ENCODE data around the gene TMEM30A.
A peak's percentile ranks its signal among the peaks of the same experiment; 100 is the strongest.

The TMEM30A gene

GRCh38 chr6:75263401-75263750, 21.2 kb downstream of the TMEM30A start:
- H3K36me3 ChIP-seq (ENCODE audit: insufficient read depth, low read length) = peaks cover 16% of the 10 kb centered on the region
- no peak overlapping the region for H3K4me3 ChIP-seq
- H3K9ac ChIP-seq (ENCODE audit: insufficient read length) = no peak overlapping the region
- TF ChIP-seq EZH2 (IDR thresholded peaks at IDR 0.05) (no peak), FOXP2 (optimal IDR thresholded peaks at IDR 0.05; ENCODE audit: control extremely low read depth, extremely low read length, insufficient read depth) (no peak), POLR2AphosphoS5 (IDR thresholded peaks at IDR 0.05; ENCODE audit: borderline replicate concordance, low read depth, low read length) (no peak)
- no peaks in the 10 kb centered on the region for H3K9me3 ChIP-seq (ENCODE audit: low read depth, low read length)
- no peak overlapping the region for H3K27ac ChIP-seq
- no peak for DNase-seq (ENCODE audit: low read depth, low spot score)

GRCh38 chr6:75262716-75263400, 21.7 kb downstream of the TMEM30A start:
- Histone ChIP-seq H3K36me3 (ENCODE audit: insufficient read depth, low read length) (peaks cover 16% of the 10 kb centered on the region), H3K4me3 (no peak overlapping the region), H3K9ac (ENCODE audit: insufficient read length) (no peak overlapping the region), H3K27ac (no peak overlapping the region), H3K9me3 (ENCODE audit: low read depth, low read length) (no peaks in the 10 kb centered on the region)
- DNase-seq (ENCODE audit: low read depth, low spot score) = no peak
- no peak for TF ChIP-seq FOXP2 (optimal IDR thresholded peaks at IDR 0.05; ENCODE audit: control extremely low read depth, extremely low read length, insufficient read depth)
- TF ChIP-seq EZH2 (IDR thresholded peaks at IDR 0.05) = no peak
- TF ChIP-seq POLR2AphosphoS5 (IDR thresholded peaks at IDR 0.05; ENCODE audit: borderline replicate concordance, low read depth, low read length) = no peak

- Histone ChIP-seq H3K9ac (ENCODE audit: insufficient read length) (no peak overlapping the region), H3K27ac (no peak overlapping the region), H3K36me3 (ENCODE audit: insufficient read depth, low read length) (peaks cover 16% of the 10 kb centered on the region), H3K4me3 (no peak overlapping the region), H3K9me3 (ENCODE audit: low read depth, low read length) (no peaks in the 10 kb centered on the region)
- no peak for DNase-seq (ENCODE audit: low read depth, low spot score)
- no peak for TF ChIP-seq EZH2 (IDR thresholded peaks at IDR 0.05)
- no peak for TF ChIP-seq FOXP2 (optimal IDR thresholded peaks at IDR 0.05; ENCODE audit: control extremely low read depth, extremely low read length, insufficient read depth)
- TF ChIP-seq POLR2AphosphoS5 (IDR thresholded peaks at IDR 0.05; ENCODE audit: borderline replicate concordance, low read depth, low read length) = no peak
Measured at GRCh38 chr6:75261299-75261698, 23.3 kb downstream of the TMEM30A start.

- peaks cover 29% of the 10 kb centered on the region for H3K36me3 ChIP-seq (ENCODE audit: insufficient read depth, low read length)
- no peak for TF ChIP-seq EZH2 (IDR thresholded peaks at IDR 0.05)
- TF ChIP-seq POLR2AphosphoS5 (IDR thresholded peaks at IDR 0.05; ENCODE audit: borderline replicate concordance, low read depth, low read length) = no peak
- no peak for TF ChIP-seq FOXP2 (optimal IDR thresholded peaks at IDR 0.05; ENCODE audit: control extremely low read depth, extremely low read length, insufficient read depth)
- no peak for DNase-seq (ENCODE audit: low read depth, low spot score)
- H3K4me3 ChIP-seq = no peak overlapping the region
- H3K9me3 ChIP-seq (ENCODE audit: low read depth, low read length) = no peaks in the 10 kb centered on the region
- H3K27ac ChIP-seq = no peak overlapping the region
- H3K9ac ChIP-seq (ENCODE audit: insufficient read length) = no peak overlapping the region
Measured at GRCh38 chr6:75257343-75258087, 27.1 kb downstream of the TMEM30A start.

- no peak overlapping the region for H3K4me3 ChIP-seq
- peaks cover 9% of the 10 kb centered on the region; the same call in 1 of the 2 replicates for H3K36me3 ChIP-seq (ENCODE audit: insufficient read depth, low read length)
- H3K9me3 ChIP-seq (ENCODE audit: low read depth, low read length) = no peaks in the 10 kb centered on the region
- TF ChIP-seq POLR2AphosphoS5 (IDR thresholded peaks at IDR 0.05; ENCODE audit: borderline replicate concordance, low read depth, low read length) (no peak), EZH2 (IDR thresholded peaks at IDR 0.05) (no peak), FOXP2 (optimal IDR thresholded peaks at IDR 0.05; ENCODE audit: control extremely low read depth, extremely low read length, insufficient read depth) (no peak)
- DNase-seq (ENCODE audit: low read depth, low spot score) = no peak
- H3K27ac ChIP-seq = no peak overlapping the region
- H3K9ac ChIP-seq (ENCODE audit: insufficient read length) = no peak overlapping the region
Measured at GRCh38 chr6:75250552-75250951, 34.0 kb downstream of the TMEM30A start.

GRCh38 chr6:75249837-75250236, 34.8 kb downstream of the TMEM30A start:
- Histone ChIP-seq H3K9ac (ENCODE audit: insufficient read length) (no peak overlapping the region), H3K4me3 (no peak overlapping the region), H3K9me3 (ENCODE audit: low read depth, low read length) (no peaks in the 10 kb centered on the region), H3K36me3 (ENCODE audit: insufficient read depth, low read length) (peaks cover 5% of the 10 kb centered on the region; the same call in 1 of the 2 replicates), H3K27ac (no peak overlapping the region)
- no peak for DNase-seq (ENCODE audit: low read depth, low spot score)
- TF ChIP-seq EZH2 (IDR thresholded peaks at IDR 0.05) (no peak), POLR2AphosphoS5 (IDR thresholded peaks at IDR 0.05; ENCODE audit: borderline replicate concordance, low read depth, low read length) (no peak), FOXP2 (optimal IDR thresholded peaks at IDR 0.05; ENCODE audit: control extremely low read depth, extremely low read length, insufficient read depth) (no peak)

- Histone ChIP-seq H3K4me3 (no peak overlapping the region), H3K9ac (ENCODE audit: insufficient read length) (no peak overlapping the region), H3K27ac (no peak overlapping the region), H3K9me3 (ENCODE audit: low read depth, low read length) (no peaks in the 10 kb centered on the region), H3K36me3 (ENCODE audit: insufficient read depth, low read length) (peaks cover 2% of the 10 kb centered on the region)
- no peak for DNase-seq (ENCODE audit: low read depth, low spot score)
- TF ChIP-seq EZH2 (IDR thresholded peaks at IDR 0.05) (no peak), POLR2AphosphoS5 (IDR thresholded peaks at IDR 0.05; ENCODE audit: borderline replicate concordance, low read depth, low read length) (no peak), FOXP2 (optimal IDR thresholded peaks at IDR 0.05; ENCODE audit: control extremely low read depth, extremely low read length, insufficient read depth) (no peak)
Measured at GRCh38 chr6:75246386-75246785, 38.2 kb downstream of the TMEM30A start.

GRCh38 chr6:75244063-75244584, 40.5 kb downstream of the TMEM30A start:
- TF ChIP-seq POLR2AphosphoS5 (IDR thresholded peaks at IDR 0.05; ENCODE audit: borderline replicate concordance, low read depth, low read length) = no peak
- no peak for TF ChIP-seq EZH2 (IDR thresholded peaks at IDR 0.05)
- TF ChIP-seq FOXP2 (optimal IDR thresholded peaks at IDR 0.05; ENCODE audit: control extremely low read depth, extremely low read length, insufficient read depth) = no peak

More at GRCh38 chr6:75244063-75244584, 40.5 kb downstream of the TMEM30A start:
- Histone ChIP-seq H3K9me3 (ENCODE audit: low read depth, low read length) (no peaks in the 10 kb centered on the region), H3K4me3 (peak overlapping the region; percentile 82), H3K9ac (ENCODE audit: insufficient read length) (peak overlapping the region; percentile 85), H3K27ac (peak overlapping the region; percentile 60), H3K36me3 (ENCODE audit: insufficient read depth, low read length) (peaks cover 22% of the 10 kb centered on the region)
- no peak for DNase-seq (ENCODE audit: low read depth, low spot score)

Data from SK-N-MC (cell line).